ENCODE results near the gene CTXND2. TPM values are rescaled to one million over a fixed set of nuclear protein-coding genes. Genes with fewer than 3 reads are reported as not detected.

CTXND2 gene
- total RNA-seq, 2 experiments from 2014 or later = not detected

DNA sequence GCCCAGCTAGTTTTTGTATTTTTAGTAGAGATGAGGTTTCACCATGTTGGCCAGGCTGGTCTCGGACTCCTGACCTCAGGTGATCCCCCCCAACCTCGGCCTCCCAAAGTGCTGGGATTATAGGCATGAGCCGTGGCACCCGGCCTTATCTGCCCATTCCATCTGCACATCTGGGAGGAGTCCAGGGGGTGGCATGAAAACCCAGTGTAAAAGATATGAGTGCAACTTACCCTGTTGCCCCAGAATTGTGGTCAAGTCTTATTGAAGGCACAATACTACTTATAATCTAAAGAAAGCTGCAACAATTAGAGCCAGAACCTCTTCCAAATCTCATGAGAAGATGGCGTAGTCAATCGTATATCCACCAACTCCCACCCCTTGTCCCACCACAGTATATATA lies 18.4 kb downstream of the CTXND2 start:
- H3K4me1 ChIP-seq (ENCODE audit: insufficient read depth, low read length) = no peaks in the 10 kb centered on the region
- no peak overlapping the region for H3K4me3 ChIP-seq (ENCODE audit: low read length)
- intact Hi-C loops (cut with DNase I, micrococcal nuclease) = loop anchor here in 1 of 2 experiments (5.0 kb wide), 1 partner anchor 467 kb away; the partner anchor contains the start of gene SELENBP1
- no peaks in the 10 kb centered on the region for H3K36me3 Mint-ChIP-seq (ENCODE audit: low read depth)
- no peaks in the 10 kb centered on the region for H3K9me3 Mint-ChIP-seq
- H3K27me3 Mint-ChIP-seq = no peaks in the 10 kb centered on the region
- no peak overlapping the region for H3K4me3 Mint-ChIP-seq
- no peaks in the 10 kb centered on the region for H3K36me3 ChIP-seq (ENCODE audit: insufficient read depth, low read length)
- H3K27ac Mint-ChIP-seq = no peak overlapping the region
- TF ChIP-seq, protein P1, sequence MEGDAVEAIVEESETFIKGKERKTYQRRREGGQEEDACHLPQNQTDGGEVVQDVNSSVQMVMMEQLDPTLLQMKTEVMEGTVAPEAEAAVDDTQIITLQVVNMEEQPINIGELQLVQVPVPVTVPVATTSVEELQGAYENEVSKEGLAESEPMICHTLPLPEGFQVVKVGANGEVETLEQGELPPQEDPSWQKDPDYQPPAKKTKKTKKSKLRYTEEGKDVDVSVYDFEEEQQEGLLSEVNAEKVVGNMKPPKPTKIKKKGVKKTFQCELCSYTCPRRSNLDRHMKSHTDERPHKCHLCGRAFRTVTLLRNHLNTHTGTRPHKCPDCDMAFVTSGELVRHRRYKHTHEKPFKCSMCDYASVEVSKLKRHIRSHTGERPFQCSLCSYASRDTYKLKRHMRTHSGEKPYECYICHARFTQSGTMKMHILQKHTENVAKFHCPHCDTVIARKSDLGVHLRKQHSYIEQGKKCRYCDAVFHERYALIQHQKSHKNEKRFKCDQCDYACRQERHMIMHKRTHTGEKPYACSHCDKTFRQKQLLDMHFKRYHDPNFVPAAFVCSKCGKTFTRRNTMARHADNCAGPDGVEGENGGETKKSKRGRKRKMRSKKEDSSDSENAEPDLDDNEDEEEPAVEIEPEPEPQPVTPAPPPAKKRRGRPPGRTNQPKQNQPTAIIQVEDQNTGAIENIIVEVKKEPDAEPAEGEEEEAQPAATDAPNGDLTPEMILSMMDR (IDR thresholded peaks at IDR 0.05) = no peak
- ChIA-PET POLR2A (no interaction called here), CTCF (no interaction called here)
- DNase-seq (no peak), ATAC-seq (ENCODE audit: poor library complexity) (no peak)
- H3K27me3 ChIP-seq (ENCODE audit: control insufficient read depth in 1 of 2, insufficient read depth in 2 of 2, low read length in 2 of 2) = no peaks in the 10 kb centered on the region
- H3K27ac ChIP-seq (ENCODE audit: low read depth in 1 of 2, low read length in 2 of 2) = no peak overlapping the region
- H3K4me1 Mint-ChIP-seq (ENCODE audit: low read depth) = no peaks in the 10 kb centered on the region
- H3K9me3 ChIP-seq (ENCODE audit: control insufficient read depth in 1 of 2, insufficient read depth in 1 of 2, low read length in 2 of 2) = no peaks in the 10 kb centered on the region

DNA sequence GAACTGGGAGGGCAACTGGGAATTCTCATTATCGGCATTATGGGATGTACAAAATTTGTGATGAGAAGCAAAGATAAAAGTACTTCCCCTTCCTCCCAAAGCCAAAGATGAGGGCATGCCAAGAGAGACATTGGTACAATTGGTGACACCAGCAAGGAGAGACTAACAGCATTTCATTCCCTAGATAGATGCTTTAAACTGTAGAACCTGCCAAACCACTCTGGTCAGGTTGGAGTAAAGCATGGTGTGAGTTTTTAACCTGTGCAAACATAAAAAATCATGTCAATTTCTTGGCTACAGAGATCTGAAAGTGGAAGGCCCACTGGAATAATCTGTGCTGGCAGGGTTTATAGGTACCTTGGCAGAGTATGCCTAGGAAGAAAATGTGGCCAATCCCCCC lies 19.4 kb downstream of the CTXND2 start:
- Histone ChIP-seq H3K4me1 (ENCODE audit: insufficient read depth, low read length) (no peaks in the 10 kb centered on the region), H3K9me3 (ENCODE audit: control insufficient read depth in 1 of 2, insufficient read depth in 1 of 2, low read length in 2 of 2) (no peaks in the 10 kb centered on the region), H3K27ac (ENCODE audit: low read depth in 1 of 2, low read length in 2 of 2) (no peak overlapping the region), H3K27me3 (ENCODE audit: control insufficient read depth in 1 of 2, insufficient read depth in 2 of 2, low read length in 2 of 2) (no peaks in the 10 kb centered on the region), H3K36me3 (ENCODE audit: insufficient read depth, low read length) (no peaks in the 10 kb centered on the region), H3K4me3 (ENCODE audit: low read length) (no peak overlapping the region)
- Mint-ChIP-seq H3K27ac (no peak overlapping the region), H3K4me3 (no peak overlapping the region), H3K4me1 (ENCODE audit: low read depth) (no peaks in the 10 kb centered on the region), H3K27me3 (no peaks in the 10 kb centered on the region), H3K36me3 (ENCODE audit: low read depth) (no peaks in the 10 kb centered on the region), H3K9me3 (no peaks in the 10 kb centered on the region)
- intact Hi-C loops (cut with DNase I, micrococcal nuclease) = loop anchor here in 1 of 2 experiments (5.0 kb wide), 1 partner anchor 466 kb away; the partner anchor contains the start of gene SELENBP1
- TF ChIP-seq, protein P1 (IDR thresholded peaks at IDR 0.05) = no peak
- ChIA-PET CTCF (interaction anchor here (1.4 kb wide), 1 partner anchor 16 kb away, joined by 3 read pairs; no protein-coding TSS in a partner anchor), POLR2A (no interaction called here)
- DNase-seq (no peak), ATAC-seq (ENCODE audit: poor library complexity) (no peak)

DNA sequence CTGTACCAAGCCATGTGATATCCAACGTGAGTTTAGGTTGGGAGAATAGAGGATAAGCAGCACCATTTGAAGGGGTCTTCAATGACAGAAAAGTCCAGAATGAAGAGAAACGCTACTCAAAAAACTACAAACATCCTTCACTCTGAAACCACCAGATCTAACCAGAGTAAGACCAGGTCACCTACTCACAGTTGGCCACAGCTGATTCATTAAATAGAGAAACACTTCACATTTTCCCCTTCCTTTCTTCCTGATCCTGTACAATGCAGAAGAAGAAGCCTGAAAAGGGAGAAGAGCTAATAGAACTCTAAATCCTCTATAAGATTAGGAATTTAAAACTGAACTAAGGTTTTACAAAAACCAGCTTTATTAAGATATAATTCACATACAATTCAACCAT lies 19.9 kb downstream of the CTXND2 start:
- ChIA-PET POLR2A (interaction anchor here (0.6 kb wide), 1 partner anchor 49 kb away, joined by 5 read pairs; no protein-coding TSS in a partner anchor), CTCF (interaction anchor here (1.4 kb wide), 1 partner anchor 15 kb away, joined by 3 read pairs; no protein-coding TSS in a partner anchor)
- no peaks in the 10 kb centered on the region for H3K9me3 Mint-ChIP-seq
- TF ChIP-seq, protein P1 (IDR thresholded peaks at IDR 0.05) = no peak
- Histone ChIP-seq H3K27ac (ENCODE audit: low read depth in 1 of 2, low read length in 2 of 2) (no peak overlapping the region), H3K36me3 (ENCODE audit: insufficient read depth, low read length) (no peaks in the 10 kb centered on the region), H3K9me3 (ENCODE audit: control insufficient read depth in 1 of 2, insufficient read depth in 1 of 2, low read length in 2 of 2) (no peaks in the 10 kb centered on the region), H3K27me3 (ENCODE audit: control insufficient read depth in 1 of 2, insufficient read depth in 2 of 2, low read length in 2 of 2) (no peaks in the 10 kb centered on the region), H3K4me1 (ENCODE audit: insufficient read depth, low read length) (no peaks in the 10 kb centered on the region), H3K4me3 (ENCODE audit: low read length) (no peak overlapping the region)
- H3K36me3 Mint-ChIP-seq (ENCODE audit: low read depth) = no peaks in the 10 kb centered on the region
- H3K4me3 Mint-ChIP-seq = no peak overlapping the region
- intact Hi-C loops (cut with DNase I, micrococcal nuclease) = loop anchor here in 1 of 2 experiments (5.0 kb wide), 1 partner anchor 465 kb away; the partner anchor contains the start of gene SELENBP1
- ATAC-seq (ENCODE audit: poor library complexity) = no peak
- no peaks in the 10 kb centered on the region for H3K27me3 Mint-ChIP-seq
- H3K4me1 Mint-ChIP-seq (ENCODE audit: low read depth) = no peaks in the 10 kb centered on the region
- DNase-seq = no peak
- H3K27ac Mint-ChIP-seq = no peak overlapping the region
